GM18861 (cell line): ENCODE data around the gene C5orf34.
"Not testable (repeated sequence)": the region's sequence is repeated elsewhere in the genome, so short reads cannot be mapped to it uniquely, and the experiment has no call there.

Experiments used
- ATAC-seq: cut with Tn5 transposase; IDR thresholded peaks from one replicate; pipeline ENCODE4 v1.9.1; 2021; ENCODE audit not compliant: unreplicated experiment

Gene C5orf34

GRCh38 chr5:43514816-43515677 is at the start of gene C5orf34:
C5orf34 (minus strand) TSS chr5:43515148; CDS start chr5:43509339, 5,809 bp downstream.
- ATAC-seq: peak; percentile 96

GRCh38 chr5:43564289-43564850 is 49.4 kb upstream of the C5orf34 start:
- ATAC-seq: no peak

GRCh38 chr5:43563321-43563720 is 48.4 kb upstream of the C5orf34 start:
- no peak for ATAC-seq

GRCh38 chr5:43561356-43561755 is 46.4 kb upstream of the C5orf34 start:
- ATAC-seq: no peak

GRCh38 chr5:43560128-43560527 is 45.2 kb upstream of the C5orf34 start:
- ATAC-seq: no peak

GRCh38 chr5:43556857-43557542 is 42.1 kb upstream of the C5orf34 start, which contains the start of gene PAIP1:
PAIP1 (minus strand) TSS chr5:43557077; CDS start chr5:43556846, 231 bp downstream.
- ATAC-seq: peak; percentile 80

- not testable (repeated sequence) for ATAC-seq
Observed at GRCh38 chr5:43556607-43556856, 41.6 kb upstream of the C5orf34 start.

GRCh38 chr5:43555895-43556606 is 41.1 kb upstream of the C5orf34 start:
- ATAC-seq: peak; percentile 3

GRCh38 chr5:43554497-43554896 is 39.5 kb upstream of the C5orf34 start:
- no peak for ATAC-seq

GRCh38 chr5:43553381-43553780 is 38.4 kb upstream of the C5orf34 start:
- ATAC-seq: no peak

GRCh38 chr5:43551731-43552130 is 36.8 kb upstream of the C5orf34 start:
- ATAC-seq: no peak

- not testable (repeated sequence) for ATAC-seq
Observed at GRCh38 chr5:43549272-43549671, 34.3 kb upstream of the C5orf34 start.

GRCh38 chr5:43548358-43548757 is 33.4 kb upstream of the C5orf34 start:
- no peak for ATAC-seq

- ATAC-seq: no peak
Observed at GRCh38 chr5:43547532-43547931, 32.6 kb upstream of the C5orf34 start.

- ATAC-seq: no peak
Observed at GRCh38 chr5:43543434-43543833, 28.5 kb upstream of the C5orf34 start.

- no peak for ATAC-seq
Observed at GRCh38 chr5:43540746-43541145, 25.8 kb upstream of the C5orf34 start.

- no peak for ATAC-seq
Observed at GRCh38 chr5:43536972-43537371, 22.0 kb upstream of the C5orf34 start.

- ATAC-seq: no peak
Observed at GRCh38 chr5:43533646-43534045, 18.7 kb upstream of the C5orf34 start.

- no peak for ATAC-seq
Observed at GRCh38 chr5:43530648-43531047, 15.7 kb upstream of the C5orf34 start.

- no peak for ATAC-seq
Observed at GRCh38 chr5:43523662-43524072, 8.7 kb upstream of the C5orf34 start.

GRCh38 chr5:43520615-43521014 is 5.7 kb upstream of the C5orf34 start:
- no peak for ATAC-seq
